Natural killer cell (primary cell): ENCODE data around the gene AICDA. TPM values are rescaled to one million over a fixed set of nuclear protein-coding genes. Genes with fewer than 3 reads are reported as not detected.
"Not testable (repeated sequence)": the region's sequence is repeated elsewhere in the genome, so short reads cannot be mapped to it uniquely, and the experiment has no call there.

Source experiments
- ATAC-seq, 3 donors: fragments of 150-1000 bp in 2 of 3; fragments of 200-7000 bp in 1 of 3; cut with Tn5 transposase; 1 replicate in 1 of 3; 2 replicates in 2 of 3; pipeline ENCODE4 v1.10.0; 2021; ENCODE audit warnings: mild to moderate bottlenecking in 2 of 3, moderate library complexity in 2 of 3
- DNase-seq, 2 donors: peaks; one replicate each; pipeline versions ENCODE4 v3.0.0 to v3.0.0-alpha.2; 2013 to 2021; ENCODE audit warnings: mixed read lengths in 1 of 2
- H3K27ac ChIP-seq: one replicate; pipeline ENCODE4 v1.5.1; 2013; ENCODE audit warnings: mild to moderate bottlenecking, low read length
- H3K27me3 ChIP-seq: one replicate; pipeline ENCODE4 v1.6.1; 2013; ENCODE audit warnings: low read length; ENCODE audit not compliant: control insufficient read depth, insufficient read depth
- H3K36me3 ChIP-seq: one replicate; pipeline ENCODE4 v1.6.1; 2013; ENCODE audit warnings: low read length; ENCODE audit not compliant: control insufficient read depth, insufficient read depth
- H3K4me1 ChIP-seq: one replicate; pipeline ENCODE4 v1.6.1; 2013; ENCODE audit warnings: low read length; ENCODE audit not compliant: control insufficient read depth, insufficient read depth
- H3K4me3 ChIP-seq: one replicate; pipeline ENCODE4 v1.5.1; 2013; ENCODE audit warnings: low read length
- H3K9me3 ChIP-seq: one replicate; pipeline ENCODE4 v1.6.1; 2013; ENCODE audit warnings: low read length; ENCODE audit not compliant: control insufficient read depth, insufficient read depth
- H3K27ac Mint-ChIP-seq, 2 donors: one replicate each; pipeline ENCODE4 v1.8.0; 2022; ENCODE audit warnings: mild to moderate bottlenecking in 2 of 2, mixed read lengths in 2 of 2, moderate library complexity in 1 of 2
- H3K27me3 Mint-ChIP-seq, 2 donors: one replicate each; pipeline ENCODE4 v1.8.0; 2022; ENCODE audit warnings: low read depth in 2 of 2, mixed read lengths in 2 of 2
- H3K36me3 Mint-ChIP-seq: one replicate; pipeline ENCODE4 v1.8.0; 2022; ENCODE audit warnings: mixed read lengths
- H3K4me1 Mint-ChIP-seq, 2 donors: one replicate each; pipeline ENCODE4 v1.8.0; 2022; ENCODE audit warnings: mixed read lengths in 2 of 2
- H3K4me3 Mint-ChIP-seq: one replicate; pipeline ENCODE4 v1.8.0; 2022; ENCODE audit warnings: mild to moderate bottlenecking, moderate library complexity, mixed read lengths
- H3K9me3 Mint-ChIP-seq, 2 donors: one replicate each; pipeline ENCODE4 v1.8.0; 2022; ENCODE audit warnings: mixed read lengths in 2 of 2
- CTCF ChIP-seq: fragments of 200-600 bp; IDR thresholded peaks from one replicate; pipeline ENCODE4 v1.8.0; 2022; ENCODE audit warnings: antibody characterized with exemption
- WGBS: methylation state at CpG from one replicate; pipeline ENCODE4 v1.1.7; 2013; ENCODE audit warnings: missing lambda C conversion rate; ENCODE audit not compliant: insufficient coverage; 5-methylcytosine and 5-hydroxymethylcytosine counted together
- intact Hi-C: fragments of 100-400 bp; cut with micrococcal nuclease; formaldehyde crosslinking; loops from one replicate; pipeline ENCODE4 v1.14.2; 2022
- total RNA-seq, 4 donors: library from RNA; stranded (reverse); fragments of 120-200 nt in 1 of 4; gene quantifications; one replicate each; pipeline versions ENCODE4 v1.2.3 to v1.2.4, GENCODE V29; 2013 to 2022

Gene AICDA
- total RNA-seq, 3 donors from 2014 or later (not counting 1 experiment from before 2014, with no cell fraction given): not detected

GRCh38 chr12:8622646-8623045, 10.0 kb upstream of the AICDA start:
- Mint-ChIP-seq H3K4me1 (peaks cover 0 to 5% of the 10 kb centered on the region in 2 donors), H3K27me3 (peaks cover 0 to 3% of the 10 kb centered on the region in 2 donors), H3K27ac (no peak overlapping the region), H3K9me3 (no peaks in the 10 kb centered on the region), H3K4me3 (no peak overlapping the region), H3K36me3 (no peaks in the 10 kb centered on the region)
- no peak for TF ChIP-seq CTCF
- H3K27ac ChIP-seq: no peak overlapping the region
- WGBS: 78% methylated on average over 4 of the region's 4 CpGs
- no peaks in the 10 kb centered on the region for H3K36me3 ChIP-seq
- no peak for ATAC-seq
- H3K9me3 ChIP-seq: no peaks in the 10 kb centered on the region
- H3K4me1 ChIP-seq: no peaks in the 10 kb centered on the region
- H3K27me3 ChIP-seq: no peaks in the 10 kb centered on the region
- intact Hi-C loops: no loop called here
- H3K4me3 ChIP-seq: no peak overlapping the region
- no peak for DNase-seq

GRCh38 chr12:8615206-8615605, 2.5 kb upstream of the AICDA start:
- Histone ChIP-seq H3K4me1 (no peaks in the 10 kb centered on the region), H3K27me3 (no peaks in the 10 kb centered on the region), H3K36me3 (no peaks in the 10 kb centered on the region), H3K9me3 (no peaks in the 10 kb centered on the region), H3K27ac (no peak overlapping the region), H3K4me3 (no peak overlapping the region)
- H3K4me3 Mint-ChIP-seq: no peak overlapping the region
- H3K4me1 Mint-ChIP-seq: peaks cover 0 to 5% of the 10 kb centered on the region in 2 donors
- H3K27ac Mint-ChIP-seq: no peak overlapping the region
- TF ChIP-seq CTCF: no peak
- no peaks in the 10 kb centered on the region for H3K36me3 Mint-ChIP-seq
- DNase-seq (no peak), ATAC-seq (no peak)
- WGBS: 88% methylated on average over 6 of the region's 6 CpGs
- H3K9me3 Mint-ChIP-seq: no peaks in the 10 kb centered on the region
- no peaks in the 10 kb centered on the region for H3K27me3 Mint-ChIP-seq
- intact Hi-C loops: no loop called here

- 14% methylated on average over 1 of the region's 1 CpG for WGBS
- H3K4me1 Mint-ChIP-seq, H3K9me3 Mint-ChIP-seq, ATAC-seq, DNase-seq, H3K27ac Mint-ChIP-seq, H3K9me3 ChIP-seq, H3K27ac ChIP-seq, H3K36me3 ChIP-seq, H3K4me3 ChIP-seq, H3K4me3 Mint-ChIP-seq, H3K27me3 ChIP-seq, intact Hi-C loops, H3K27me3 Mint-ChIP-seq, H3K4me1 ChIP-seq, H3K36me3 Mint-ChIP-seq: not testable (repeated sequence)
Measured at GRCh38 chr12:8613881-8614280, 1.2 kb upstream of the AICDA start.

GRCh38 chr12:8609061-8609570, 3.5 kb downstream of the AICDA start:
- peak; percentile 48 for TF ChIP-seq CTCF
- Mint-ChIP-seq H3K9me3 (no peaks in the 10 kb centered on the region), H3K4me3 (peak overlapping the region; percentile 25), H3K27me3 (peaks cover 16 to 20% of the 10 kb centered on the region in 2 donors), H3K4me1 (peaks cover 0 to 10% of the 10 kb centered on the region in 2 donors), H3K36me3 (no peaks in the 10 kb centered on the region), H3K27ac (no peak overlapping the region)
- ATAC-seq: peak in 1 of 3 donors; percentile 33
- Histone ChIP-seq H3K36me3 (no peaks in the 10 kb centered on the region), H3K4me3 (no peak overlapping the region), H3K4me1 (no peaks in the 10 kb centered on the region), H3K27ac (no peak overlapping the region), H3K9me3 (no peaks in the 10 kb centered on the region), H3K27me3 (no peaks in the 10 kb centered on the region)
- intact Hi-C loops: no loop called here
- 16% methylated on average over 3 of the region's 5 CpGs for WGBS
- DNase-seq: peak in 1 of 2 donors; percentile 32
